IMR-90 (cell line): ENCODE data around the gene TSPAN1. TPM values are rescaled to one million over a fixed set of nuclear protein-coding genes. Genes with fewer than 3 reads are reported as not detected.

Experiments used
- ATAC-seq: fragments of 200-7000 bp; cut with Tn5 transposase; 2 replicates; pipeline ENCODE4 v1.9.1; 2020; ENCODE audit warnings: low read depth, mild to moderate bottlenecking, moderate library complexity
- BruUV-seq: library from RNA; stranded (reverse); fragments of 400-500 nt; replicated peaks from 2 replicates; lab custom pipeline; 2021; lab: Mats Ljungman, UMichigan
- CTCF ChIA-PET: fragments of 300-600 bp; formaldehyde crosslinking; extraction: SDS; loops from one replicate; lab custom pipeline; 2021; ENCODE audit warnings: antibody characterized with exemption; lab: Yijun Ruan, JAX
- POLR2A ChIA-PET: fragments of 300-600 bp; sonication (Branson Sonifier 250); formaldehyde crosslinking; loops from one replicate; lab custom pipeline; 2022; ENCODE audit warnings: antibody characterized with exemption; ENCODE audit not compliant: unreplicated experiment; lab: Charles Lee
- DNase-seq: peaks from one replicate; pipeline ENCODE4 v3.0.0; 2013
- H2AFZ ChIP-seq: replicated peaks from 2 replicates; pipeline ENCODE3; 2013; ENCODE audit warnings: low read length, mild to moderate bottlenecking; ENCODE audit not compliant: poor library complexity
- H2AK5ac ChIP-seq: 2 replicates; pipeline ENCODE4 v1.6.1; 2013; ENCODE audit warnings: low read depth, low read length, inconsistent platforms
- H2AK9ac ChIP-seq: replicated peaks from 2 replicates; pipeline ENCODE3; 2013; ENCODE audit warnings: mild to moderate bottlenecking, low read depth, low read length, moderate library complexity; ENCODE audit not compliant: poor library complexity
- H2BK120ac ChIP-seq: 2 replicates; pipeline ENCODE4 v1.6.1; 2013; ENCODE audit warnings: low read depth, low read length, inconsistent platforms
- H2BK15ac ChIP-seq: 3 replicates; pipeline ENCODE4 v1.6.1; 2013; ENCODE audit warnings: low read depth, low read length, inconsistent platforms
- H2BK20ac ChIP-seq: 2 replicates; pipeline ENCODE4 v1.6.1; 2013; ENCODE audit warnings: low read depth, mild to moderate bottlenecking, inconsistent platforms, low read length, moderate library complexity
- H2BK5ac ChIP-seq: 2 replicates; pipeline ENCODE4 v1.6.1; 2013; ENCODE audit warnings: mild to moderate bottlenecking, low read depth, low read length, inconsistent platforms; ENCODE audit not compliant: poor library complexity, severe bottlenecking
- H3K14ac ChIP-seq: replicated peaks from 2 replicates; pipeline ENCODE4 v1.6.1; 2013; ENCODE audit warnings: low read depth, low read length, inconsistent platforms
- H3K18ac ChIP-seq: 2 replicates; pipeline ENCODE4 v1.6.1; 2013; ENCODE audit warnings: low read depth, low read length, control low read depth
- H3K23ac ChIP-seq: 2 replicates; pipeline ENCODE4 v1.6.1; 2013; ENCODE audit warnings: low read depth, low read length, inconsistent platforms
- H3K27ac ChIP-seq: 2 replicates; pipeline ENCODE4 v1.5.1; 2013; ENCODE audit warnings: mild to moderate bottlenecking, control low read depth, low read length; ENCODE audit not compliant: insufficient read depth
- H3K27me3 ChIP-seq: 2 replicates; pipeline ENCODE4 v1.6.1; 2013; ENCODE audit warnings: low read length; ENCODE audit not compliant: control insufficient read depth, insufficient read depth
- H3K36me3 ChIP-seq: 2 replicates; pipeline ENCODE4 v1.6.1; 2013; ENCODE audit warnings: low read length, mixed read lengths; ENCODE audit not compliant: control insufficient read depth, insufficient read depth
- H3K4ac ChIP-seq: 2 replicates; pipeline ENCODE4 v1.6.1; 2013; ENCODE audit warnings: low read depth, low read length, inconsistent platforms
- H3K4me1 ChIP-seq: 2 replicates; pipeline ENCODE4 v1.6.1; 2013; ENCODE audit warnings: low read length, mixed read lengths; ENCODE audit not compliant: control insufficient read depth, insufficient read depth
- H3K4me2 ChIP-seq: 2 replicates; pipeline ENCODE4 v1.6.1; 2013; ENCODE audit warnings: low read depth, mild to moderate bottlenecking, control low read depth, low read length, moderate library complexity
- H3K4me3 ChIP-seq: 2 replicates; pipeline ENCODE4 v1.5.1; 2013; ENCODE audit warnings: low read depth, mild to moderate bottlenecking, control low read depth, low read length, moderate library complexity; ENCODE audit not compliant: insufficient read depth
- H3K56ac ChIP-seq: 2 replicates; pipeline ENCODE4 v1.6.1; 2013; ENCODE audit warnings: low read length, inconsistent platforms; ENCODE audit not compliant: insufficient read depth; ENCODE audit errors: extremely low read depth
- H3K79me1 ChIP-seq, 2 experiments: 2 replicates each; pipeline ENCODE4 v1.6.1; 2013; ENCODE audit warnings: low read length in 2 of 2, inconsistent platforms in 1 of 2, low read depth in 1 of 2
- H3K9ac ChIP-seq: 2 replicates; pipeline ENCODE4 v1.6.1; 2013; ENCODE audit warnings: low read depth, low read length, control low read depth
- H3K9me1 ChIP-seq: 2 replicates; pipeline ENCODE4 v1.6.1; 2013; ENCODE audit warnings: low read length, inconsistent platforms; ENCODE audit not compliant: insufficient read depth
- H3K9me3 ChIP-seq: 2 replicates; pipeline ENCODE4 v1.6.1; 2013; ENCODE audit warnings: low read length; ENCODE audit not compliant: control insufficient read depth, insufficient read depth
- H4K20me1 ChIP-seq: 2 replicates; pipeline ENCODE4 v1.6.1; 2013; ENCODE audit warnings: low read length, inconsistent platforms; ENCODE audit not compliant: insufficient read depth
- H4K5ac ChIP-seq: 2 replicates; pipeline ENCODE4 v1.6.1; 2013; ENCODE audit warnings: mild to moderate bottlenecking, low read depth, low read length, control low read depth
- H4K8ac ChIP-seq, 2 experiments: 2 replicates each; pipeline ENCODE4 v1.6.1; 2013; ENCODE audit warnings: low read depth in 2 of 2, low read length in 2 of 2, control low read depth in 1 of 2, inconsistent platforms in 1 of 2
- H4K91ac ChIP-seq: 2 replicates; pipeline ENCODE4 v1.6.1; 2013; ENCODE audit warnings: low read depth, low read length, inconsistent platforms; ENCODE audit not compliant: insufficient read depth
- NFE2L2 ChIP-seq: fragments of 150-350 bp; IDR thresholded peaks from 2 replicates; pipeline ENCODE4 v1.6.1; 2016; ENCODE audit warnings: low read depth, mild to moderate bottlenecking, low read length
- POLR2A ChIP-seq: IDR thresholded peaks from 2 replicates; pipeline ENCODE4 v1.6.1; 2012; ENCODE audit warnings: mild to moderate bottlenecking, low read depth, low read length
- WGBS, 2 experiments: methylation state at CpG; one replicate each; pipeline versions ENCODE4 v1.1.5 to v1.1.7; 2013; ENCODE audit warnings: missing lambda C conversion rate in 2 of 2; ENCODE audit not compliant: insufficient read length in 1 of 2; ENCODE audit errors: extremely low coverage in 2 of 2; 5-methylcytosine and 5-hydroxymethylcytosine counted together
- dilution Hi-C: fragments of 300-500 bp; cut with HindIII; formaldehyde crosslinking; loops from one replicate; pipeline ENCODE4 v1.14.3; 2018; ENCODE audit warnings: low sequenced_read_pairs; ENCODE audit not compliant: unreplicated experiment
- in situ Hi-C: fragments of 300-500 bp; cut with MboI; formaldehyde crosslinking; loops from 3 replicates; pipeline ENCODE4 v1.14.3; 2019; ENCODE audit warnings: low sequenced_read_pairs, inconsistent platforms, mixed read lengths
- intact Hi-C: fragments of 100-400 bp; cut with micrococcal nuclease; formaldehyde crosslinking; loops from 2 replicates; pipeline ENCODE4 v1.10.0; 2022
- polyA plus RNA-seq, 3 experiments: library from polyadenylated mRNA; depleted of rRNA; stranded (reverse); fragments of >200 nt; gene quantifications; 2 replicates each; pipeline ENCODE4 v1.2.3, GENCODE V29; 2012; ENCODE audit warnings: low replicate concordance in 1 of 3
- total RNA-seq: library from RNA; depleted of rRNA; stranded (reverse); fragments of >200 nt; gene quantifications from 2 replicates; pipeline ENCODE4 v1.2.3, GENCODE V29; 2012
- TF ChIP-seq, protein P1 (sequence below): fragments of 150-350 bp; IDR thresholded peaks from 2 replicates; pipeline ENCODE4 v1.6.1; 2017; ENCODE audit warnings: mild to moderate bottlenecking, antibody characterized with exemption, low read length, low read depth

Gene TSPAN1
- total and polyA plus RNA-seq, 2 of the 4 experiments (the other 2 are of a cell fraction), result 0.18 to 0.82 TPM

DNA sequence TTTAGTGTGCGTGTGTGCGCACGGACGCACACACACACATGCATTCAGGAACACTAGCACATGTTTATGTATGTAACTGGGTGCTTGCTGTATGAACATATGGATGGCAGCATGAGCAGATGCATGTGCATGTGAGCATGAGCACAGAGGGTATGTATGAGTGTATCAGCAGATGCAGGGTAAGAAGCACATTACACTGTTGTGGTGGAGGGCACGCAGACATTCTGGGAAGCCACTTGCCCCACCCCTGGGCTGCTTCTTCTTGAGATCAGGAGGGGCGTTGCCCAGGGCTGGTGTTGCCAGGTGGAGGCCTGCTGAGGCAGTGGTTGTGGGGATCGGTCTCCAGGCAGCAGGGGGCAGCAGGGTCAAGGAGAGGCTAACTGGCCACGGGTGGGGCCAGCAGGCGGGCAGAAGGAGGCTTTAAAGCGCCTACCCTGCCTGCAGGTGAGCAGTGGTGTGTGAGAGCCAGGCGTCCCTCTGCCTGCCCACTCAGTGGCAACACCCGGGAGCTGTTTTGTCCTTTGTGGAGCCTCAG, 5.3 kb downstream of the TSPAN1 start:
- H3K4me2 ChIP-seq, result no peak overlapping the region
- dilution Hi-C loops (loop anchor here (25.0 kb wide), 1 partner anchor 143 kb away; no protein-coding TSS in a partner anchor), intact Hi-C loops (no loop called here), in situ Hi-C loops (no loop called here)
- no peaks in the 10 kb centered on the region for H4K20me1 ChIP-seq
- H3K18ac ChIP-seq, result no peak overlapping the region
- H3K14ac ChIP-seq, result no peak overlapping the region
- no peak overlapping the region for H3K56ac ChIP-seq
- H2BK15ac ChIP-seq, result no peak overlapping the region
- TF ChIP-seq, protein P1, sequence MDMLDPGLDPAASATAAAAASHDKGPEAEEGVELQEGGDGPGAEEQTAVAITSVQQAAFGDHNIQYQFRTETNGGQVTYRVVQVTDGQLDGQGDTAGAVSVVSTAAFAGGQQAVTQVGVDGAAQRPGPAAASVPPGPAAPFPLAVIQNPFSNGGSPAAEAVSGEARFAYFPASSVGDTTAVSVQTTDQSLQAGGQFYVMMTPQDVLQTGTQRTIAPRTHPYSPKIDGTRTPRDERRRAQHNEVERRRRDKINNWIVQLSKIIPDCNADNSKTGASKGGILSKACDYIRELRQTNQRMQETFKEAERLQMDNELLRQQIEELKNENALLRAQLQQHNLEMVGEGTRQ, result no peak
- TF ChIP-seq NFE2L2, result no peak
- TF ChIP-seq POLR2A, result no peak
- no peaks in the 10 kb centered on the region for H3K36me3 ChIP-seq
- peaks cover 16% of the 10 kb centered on the region for H3K4me1 ChIP-seq
- no peaks in the 10 kb centered on the region for H3K27me3 ChIP-seq
- no peaks in the 10 kb centered on the region for H3K79me1 ChIP-seq
- ATAC-seq (no peak), DNase-seq (no peak)
- H2AK9ac ChIP-seq, result no peak overlapping the region
- no peak overlapping the region for H4K5ac ChIP-seq
- 55% methylated on average over 6 of the region's 12 CpGs; no CpG with 5 or more reads in 1 of the 2 experiments for WGBS, 2 experiments
- H3K9me1 ChIP-seq, result peaks cover 18% of the 10 kb centered on the region
- H4K91ac ChIP-seq, result no peak overlapping the region
- BruUV-seq, result no TSS peak
- H3K4me3 ChIP-seq, result no peak overlapping the region
- H2BK20ac ChIP-seq, result no peak overlapping the region
- H3K4ac ChIP-seq, result no peak overlapping the region; the same call in 1 of the 2 replicates
- H2BK120ac ChIP-seq, result no peak overlapping the region
- H2AK5ac ChIP-seq, result peak overlapping the region; percentile 71; the same call in 1 of the 2 replicates
- H4K8ac ChIP-seq, result no peak overlapping the region
- H2BK5ac ChIP-seq, result no peak overlapping the region
- no peaks in the 10 kb centered on the region for H3K9me3 ChIP-seq
- no peak overlapping the region for H2AFZ ChIP-seq
- no peak overlapping the region for H3K23ac ChIP-seq
- H3K9ac ChIP-seq, result no peak overlapping the region
- no peak overlapping the region for H3K27ac ChIP-seq
- ChIA-PET POLR2A (no interaction called here), CTCF (interaction anchor here (3.5 kb wide), 1 partner anchor 44 kb away, joined by 21 read pairs; no protein-coding TSS in a partner anchor)
